Lung (tissue), 12 donors: ENCODE measurements around the gene GRAMD1A. TPM values are rescaled to one million over a fixed set of nuclear protein-coding genes. Genes with fewer than 3 reads are reported as not detected.
"Not testable (repeated sequence)": the region's sequence is repeated elsewhere in the genome, so short reads cannot be mapped to it uniquely, and the experiment has no call there.

Experiments used
- ATAC-seq: fragments of 200-7000 bp; cut with Tn5 transposase; one replicate; pipeline ENCODE4 v1.9.1; 2020; ENCODE audit warnings: moderate number of reproducible peaks; ENCODE audit not compliant: insufficient read depth, low FRiP score
- DNase-seq, 3 donors: peaks; one replicate each; pipeline ENCODE4 v3.0.0-alpha.2; 2013 to 2017
- H3K27ac ChIP-seq, 2 donors: one replicate each; pipeline ENCODE4 v1.5.1; 2013; ENCODE audit warnings: mild to moderate bottlenecking in 2 of 2, moderate library complexity in 2 of 2, control low read depth in 1 of 2, inconsistent platforms in 1 of 2, low read depth in 1 of 2, low read length in 1 of 2
- H3K27me3 ChIP-seq, 3 donors: one replicate each; pipeline ENCODE4 v1.5.1; 2013; ENCODE audit warnings: low read length in 2 of 3; ENCODE audit not compliant: control insufficient read depth in 3 of 3, insufficient read depth in 3 of 3
- H3K36me3 ChIP-seq, 4 donors: one replicate each; pipeline ENCODE4 v1.5.1; 2013; ENCODE audit warnings: low read length in 4 of 4, mild to moderate bottlenecking in 1 of 4, moderate library complexity in 1 of 4; ENCODE audit not compliant: control insufficient read depth in 4 of 4, insufficient read depth in 4 of 4
- H3K4me1 ChIP-seq, 5 donors: one replicate each; pipeline ENCODE4 v1.5.1; 2013; ENCODE audit warnings: low read length in 5 of 5, mild to moderate bottlenecking in 2 of 5, moderate library complexity in 1 of 5; ENCODE audit not compliant: control insufficient read depth in 5 of 5, insufficient read depth in 5 of 5
- H3K4me3 ChIP-seq: one replicate; pipeline ENCODE4 v1.5.1; 2013; ENCODE audit warnings: mild to moderate bottlenecking, control low read depth, moderate library complexity
- H3K9ac ChIP-seq, 2 donors: one replicate each; pipeline ENCODE4 v1.5.1; 2013; ENCODE audit warnings: low read length in 2 of 2, control low read depth in 1 of 2; ENCODE audit not compliant: insufficient read depth in 1 of 2
- H3K9me3 ChIP-seq, 4 donors: one replicate each; pipeline ENCODE4 v1.5.1; 2013; ENCODE audit warnings: low read length in 3 of 4, mild to moderate bottlenecking in 1 of 4, moderate library complexity in 1 of 4; ENCODE audit not compliant: control insufficient read depth in 4 of 4, insufficient read depth in 3 of 4
- CTCF ChIP-seq: IDR thresholded peaks from 2 replicates; pipeline ENCODE4 v1.5.1; 2012; ENCODE audit warnings: mild to moderate bottlenecking; ENCODE audit errors: control extremely low read depth, extremely low read depth
- WGBS, 2 donors: extraction: QIAGEN DNeasy Blood & Tissue Kit; methylation state at CpG; one replicate each; pipeline ENCODE4 v1.1.7; 2013; 5-methylcytosine and 5-hydroxymethylcytosine counted together
- polyA plus RNA-seq, 2 donors: library from polyadenylated mRNA; stranded (reverse); fragments of 200-250 nt; gene quantifications; one replicate each; pipeline ENCODE4 v1.2.1, GENCODE V29; 2013
- total RNA-seq, 2 donors: library from RNA; depleted of rRNA in 1 of 2; stranded (reverse); fragments of >200 nt in 1 of 2; gene quantifications; one replicate each; pipeline ENCODE4 v1.2.1, GENCODE V29; 2014 to 2021
- donor health status: control.
- donor health status: control.
- donor health status: Bipolar disorder and iron deficiency.
- donor health status: healthy.
- donor health status: DM: yes; HTN: yes; CAD: no.

GRAMD1A gene
- total and polyA plus RNA-seq, 4 donors = 92.2 to 217 (median 133) TPM

GRCh38 chr19:35048911-35049411, 48.8 kb downstream of the GRAMD1A start:
- Histone ChIP-seq H3K4me1 (no peaks in the 10 kb centered on the region), H3K36me3 (no peaks in the 10 kb centered on the region), H3K9me3 (no peaks in the 10 kb centered on the region), H3K27me3 (no peaks in the 10 kb centered on the region), H3K4me3 (no peak overlapping the region), H3K27ac (no peak overlapping the region), H3K9ac (no peak overlapping the region)
- ATAC-seq (no peak), DNase-seq (no peak)
- WGBS, 2 donors = 60 to 66% methylated on average over 12 of the region's 12 CpGs
- no peak for TF ChIP-seq CTCF

GRCh38 chr19:35049456-35049855, 49.3 kb downstream of the GRAMD1A start:
- H3K36me3 ChIP-seq = no peaks in the 10 kb centered on the region
- no peaks in the 10 kb centered on the region for H3K9me3 ChIP-seq
- H3K4me1 ChIP-seq = no peaks in the 10 kb centered on the region
- ATAC-seq = no peak
- H3K27me3 ChIP-seq = no peaks in the 10 kb centered on the region
- no peak overlapping the region for H3K27ac ChIP-seq
- TF ChIP-seq CTCF = no peak
- WGBS, 2 donors = 74 to 78% methylated on average over 5 of the region's 5 CpGs
- DNase-seq = no peak
- H3K9ac ChIP-seq = no peak overlapping the region
- no peak overlapping the region for H3K4me3 ChIP-seq

GRCh38 chr19:35050662-35051061, 50.5 kb downstream of the GRAMD1A start:
- not testable (repeated sequence) for H3K4me3 ChIP-seq, H3K9me3 ChIP-seq, DNase-seq, H3K4me1 ChIP-seq, H3K9ac ChIP-seq, H3K27ac ChIP-seq, H3K27me3 ChIP-seq, H3K36me3 ChIP-seq, ATAC-seq
- WGBS, 2 donors = 99 to 100% methylated on average over 2 of the region's 2 CpGs

- H3K27me3 ChIP-seq, H3K4me1 ChIP-seq, DNase-seq, H3K9me3 ChIP-seq, H3K36me3 ChIP-seq, H3K9ac ChIP-seq, H3K27ac ChIP-seq, ATAC-seq, H3K4me3 ChIP-seq: not testable (repeated sequence)
- WGBS, 2 donors = 93 to 98% methylated on average over 4 of the region's 4 CpGs
Observed at GRCh38 chr19:35051268-35051667, 51.1 kb downstream of the GRAMD1A start.
